ENCODE results near the gene B3GNT3.

The B3GNT3 gene

DNA sequence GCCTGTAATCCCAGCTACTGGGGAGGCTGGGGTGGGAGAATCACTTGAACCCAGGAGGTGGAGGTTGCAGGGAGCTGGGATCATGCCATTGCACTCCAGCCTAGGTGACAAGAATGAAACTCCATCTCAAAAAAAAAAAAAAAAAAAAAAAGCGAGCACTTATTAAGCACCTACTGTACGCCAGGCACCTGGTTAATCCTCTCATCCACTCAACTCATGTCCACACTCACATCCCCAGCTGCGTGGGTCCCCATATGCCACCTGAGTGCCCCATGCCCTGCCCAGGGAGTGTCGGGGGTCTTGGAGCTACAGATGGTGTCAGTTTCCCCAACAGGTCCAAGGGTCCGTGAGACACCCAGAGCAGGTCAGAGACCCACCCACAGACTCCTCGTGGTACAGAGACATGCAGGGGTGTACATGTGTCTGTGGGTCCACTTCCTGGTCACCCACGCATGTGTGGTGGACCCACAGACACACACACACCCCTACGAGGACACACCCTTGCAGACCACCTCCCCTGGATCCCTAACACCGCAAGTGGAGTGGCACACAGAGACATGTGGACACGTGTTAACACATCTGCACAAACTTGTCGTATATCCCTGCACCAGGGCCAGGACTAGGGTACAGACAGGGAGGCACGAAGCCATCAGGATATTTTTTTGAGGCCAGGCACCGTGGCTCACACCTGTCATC, 22.9 kb downstream of the B3GNT3 start:
- CTCF ChIA-PET: no interaction called here
- POLR2A ChIA-PET: no interaction called here
- no peak overlapping the region for H3K4me3 ChIP-seq (ENCODE audit: low read depth, low read length)
- DNase-seq (ENCODE audit: low read depth, low spot score): no peak
- TF ChIP-seq, protein P1, sequence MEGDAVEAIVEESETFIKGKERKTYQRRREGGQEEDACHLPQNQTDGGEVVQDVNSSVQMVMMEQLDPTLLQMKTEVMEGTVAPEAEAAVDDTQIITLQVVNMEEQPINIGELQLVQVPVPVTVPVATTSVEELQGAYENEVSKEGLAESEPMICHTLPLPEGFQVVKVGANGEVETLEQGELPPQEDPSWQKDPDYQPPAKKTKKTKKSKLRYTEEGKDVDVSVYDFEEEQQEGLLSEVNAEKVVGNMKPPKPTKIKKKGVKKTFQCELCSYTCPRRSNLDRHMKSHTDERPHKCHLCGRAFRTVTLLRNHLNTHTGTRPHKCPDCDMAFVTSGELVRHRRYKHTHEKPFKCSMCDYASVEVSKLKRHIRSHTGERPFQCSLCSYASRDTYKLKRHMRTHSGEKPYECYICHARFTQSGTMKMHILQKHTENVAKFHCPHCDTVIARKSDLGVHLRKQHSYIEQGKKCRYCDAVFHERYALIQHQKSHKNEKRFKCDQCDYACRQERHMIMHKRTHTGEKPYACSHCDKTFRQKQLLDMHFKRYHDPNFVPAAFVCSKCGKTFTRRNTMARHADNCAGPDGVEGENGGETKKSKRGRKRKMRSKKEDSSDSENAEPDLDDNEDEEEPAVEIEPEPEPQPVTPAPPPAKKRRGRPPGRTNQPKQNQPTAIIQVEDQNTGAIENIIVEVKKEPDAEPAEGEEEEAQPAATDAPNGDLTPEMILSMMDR (IDR thresholded peaks at IDR 0.05; ENCODE audit: insufficient read depth, low read length, missing control alignments): no peak

DNA sequence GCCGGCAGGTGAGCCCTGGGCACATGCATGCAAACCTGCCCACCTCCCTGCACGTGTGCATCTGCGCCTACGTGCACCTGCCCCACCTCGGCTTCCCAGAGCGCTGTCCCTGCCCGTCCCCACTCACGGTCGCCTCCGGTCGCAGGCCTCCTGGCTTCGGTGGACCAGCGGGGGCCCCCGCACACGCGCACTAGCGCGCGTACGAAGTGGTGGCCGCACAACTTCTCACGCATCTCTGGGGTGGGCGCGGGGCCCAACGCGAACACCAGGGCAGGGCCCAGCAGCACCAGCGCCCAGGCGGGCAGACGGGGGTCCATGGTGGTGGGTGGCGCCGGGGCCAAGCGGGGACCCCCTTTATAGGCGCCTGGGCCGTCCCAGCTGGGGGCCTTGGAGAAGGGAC, 26.3 kb downstream of the B3GNT3 start, which contains the start of gene INSL3:
TSS of gene INSL3 (minus strand) at position 330 of the 400 bp plus-strand sequence. CDS start at position 317, 13 bp downstream.
- DNase-seq (ENCODE audit: low read depth, low spot score): no peak
- H3K4me3 ChIP-seq (ENCODE audit: low read depth, low read length): no peak within 1 kb of the TSS
- POLR2A ChIA-PET: no interaction called here
- TF ChIP-seq, protein P1 (IDR thresholded peaks at IDR 0.05; ENCODE audit: insufficient read depth, low read length, missing control alignments): no peak
- CTCF ChIA-PET: no interaction called here

DNA sequence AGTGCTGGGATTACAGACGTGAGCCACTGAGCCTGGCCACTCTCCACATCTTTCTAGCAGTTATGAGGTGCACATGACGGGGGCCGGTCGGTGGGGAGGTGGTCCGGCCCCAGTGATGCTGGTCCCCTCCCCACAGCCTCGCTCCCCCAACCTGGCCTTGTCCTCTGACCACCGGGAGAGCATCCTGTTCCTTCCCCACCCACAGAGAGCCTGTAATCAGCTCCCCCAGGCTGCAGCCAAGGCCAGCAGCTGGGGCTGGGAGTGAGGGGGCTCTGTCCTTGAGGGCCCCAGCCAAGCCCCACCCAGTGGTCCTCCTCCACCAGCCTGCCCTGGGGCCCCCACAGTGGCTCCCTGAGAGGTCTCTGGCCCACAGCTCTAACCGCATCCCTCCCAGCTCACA, 29.4 kb downstream of the B3GNT3 start:
- no peak overlapping the region for H3K4me3 ChIP-seq (ENCODE audit: low read depth, low read length)
- ChIA-PET CTCF (interaction anchor here (1.3 kb wide), 1 partner anchor 10 kb away, joined by 3 read pairs; no protein-coding TSS in a partner anchor), POLR2A (no interaction called here)
- TF ChIP-seq, protein P1 (IDR thresholded peaks at IDR 0.05; ENCODE audit: insufficient read depth, low read length, missing control alignments): no peak
- no peak for DNase-seq (ENCODE audit: low read depth, low spot score)

DNA sequence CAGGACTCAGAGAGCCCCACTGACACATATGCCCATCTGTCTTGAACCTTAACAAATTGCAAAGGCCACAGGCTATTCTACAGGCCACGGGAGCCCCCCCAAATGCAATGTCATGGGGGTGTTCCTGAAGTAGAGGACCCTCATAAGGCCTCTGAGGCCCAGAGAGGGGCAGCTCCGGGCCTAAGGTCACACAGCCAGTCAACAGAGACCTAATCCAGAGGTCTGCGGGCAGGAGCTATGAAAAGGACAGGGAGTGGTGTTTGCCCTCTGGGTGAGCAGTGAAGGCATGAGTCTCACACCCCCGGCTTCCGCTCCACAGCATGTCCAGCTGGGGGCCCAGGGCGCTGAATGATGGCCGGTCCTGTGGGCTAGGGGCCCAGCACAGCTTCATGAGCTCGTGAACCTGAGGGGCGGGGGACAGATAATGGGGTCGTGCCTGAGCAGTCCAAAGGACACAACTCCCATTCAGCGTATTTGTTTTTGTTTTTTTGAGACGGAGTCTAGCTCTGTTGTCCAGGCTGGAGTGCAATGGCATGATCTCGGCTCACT, 31.6 kb downstream of the B3GNT3 start:
- CTCF ChIA-PET: no interaction called here

DNA sequence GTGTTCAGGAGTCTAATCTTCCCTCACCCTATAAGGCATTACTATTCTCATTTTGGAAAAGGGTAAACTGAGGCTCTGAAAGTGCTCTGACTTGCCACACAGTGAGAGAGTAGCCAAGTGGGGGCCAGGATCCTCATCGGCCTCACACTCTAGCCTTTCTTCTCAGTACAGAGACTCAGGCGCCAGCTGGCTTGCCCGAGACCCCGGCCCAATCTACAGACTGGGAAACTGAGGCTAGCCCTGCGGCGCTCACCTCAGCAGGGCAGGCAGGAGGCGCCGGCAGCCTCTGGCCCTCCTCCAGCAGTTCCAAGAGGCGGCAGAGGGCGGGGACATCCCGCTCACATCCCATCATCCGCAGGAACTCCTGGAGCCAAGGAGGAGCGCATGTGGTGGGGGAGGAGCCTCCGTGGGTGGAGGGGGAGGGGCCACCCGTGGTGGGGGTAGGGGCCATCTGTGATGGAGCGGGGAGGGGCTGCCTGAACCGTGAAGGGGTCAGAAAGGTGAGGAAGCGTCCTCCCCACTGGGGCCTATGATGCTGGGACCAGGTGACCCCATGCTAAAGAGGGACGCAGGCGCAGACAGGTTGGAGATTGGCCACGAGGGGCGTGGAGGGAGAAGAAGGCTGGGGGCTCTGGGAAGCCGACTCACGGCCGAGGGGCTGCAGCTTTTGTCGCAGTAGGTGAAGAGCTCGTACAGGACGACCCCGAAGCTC, 35.1 kb downstream of the B3GNT3 start:
- DNase-seq (ENCODE audit: low read depth, low spot score): no peak
- TF ChIP-seq, protein P1 (IDR thresholded peaks at IDR 0.05; ENCODE audit: insufficient read depth, low read length, missing control alignments): no peak
- ChIA-PET CTCF (interaction anchor here (0.9 to 1.2 kb wide), 3 partner anchors 30 to 116 kb away, joined by 3 to 4 read pairs (median 3); partner anchors contain the start of gene RPL18A), POLR2A (no interaction called here)
- H3K4me3 ChIP-seq (ENCODE audit: low read depth, low read length): peak overlapping the region; percentile 44

More for the DNA sequence above, 31.6 kb downstream of the B3GNT3 start:
- POLR2A ChIA-PET: no interaction called here
- DNase-seq (ENCODE audit: low read depth, low spot score): no peak
- TF ChIP-seq, protein P1 (IDR thresholded peaks at IDR 0.05; ENCODE audit: insufficient read depth, low read length, missing control alignments): no peak
- H3K4me3 ChIP-seq (ENCODE audit: low read depth, low read length): no peak overlapping the region

All from AG04449 (cell line).